Bone marrow (tissue), 2 donors: ENCODE measurements around the gene PDXK.

ENCODE experiments used
- DNase-seq, 2 donors: peaks; one replicate each; lab custom pipeline; 2025; lab: John Stamatoyannopoulos, UW

Gene PDXK

DNA sequence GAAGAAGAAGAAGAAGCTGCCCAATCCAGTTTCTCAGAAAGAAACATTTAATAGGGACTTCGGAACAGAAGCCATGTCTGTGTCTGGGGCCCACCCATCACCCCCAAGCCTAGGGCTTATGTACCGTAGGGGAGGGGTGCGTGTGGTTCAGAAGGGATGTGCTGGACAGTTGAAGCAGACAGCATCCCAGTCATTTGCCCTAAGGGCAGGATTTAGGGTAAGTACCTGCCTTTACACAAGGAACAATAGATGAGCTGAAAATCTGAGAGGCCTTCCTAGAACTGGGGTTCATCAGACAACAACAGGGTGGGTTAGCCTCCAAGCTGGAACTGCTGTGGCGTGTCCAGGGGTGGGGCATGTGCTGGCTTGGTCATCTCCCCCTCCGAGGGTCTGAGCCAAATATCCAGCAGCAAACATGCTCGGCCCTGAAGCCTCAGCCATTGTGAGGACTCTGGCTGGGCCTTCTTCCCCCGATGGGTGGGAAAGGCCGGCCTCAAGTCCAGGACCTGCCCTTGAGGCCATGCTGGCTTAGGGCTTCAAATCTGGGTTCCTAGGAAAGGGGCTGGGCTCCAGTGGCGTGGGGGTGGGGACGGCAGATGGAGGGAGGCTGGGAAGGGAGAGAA, 45.1 kb downstream of the PDXK start:
- DNase-seq = no peak

DNA sequence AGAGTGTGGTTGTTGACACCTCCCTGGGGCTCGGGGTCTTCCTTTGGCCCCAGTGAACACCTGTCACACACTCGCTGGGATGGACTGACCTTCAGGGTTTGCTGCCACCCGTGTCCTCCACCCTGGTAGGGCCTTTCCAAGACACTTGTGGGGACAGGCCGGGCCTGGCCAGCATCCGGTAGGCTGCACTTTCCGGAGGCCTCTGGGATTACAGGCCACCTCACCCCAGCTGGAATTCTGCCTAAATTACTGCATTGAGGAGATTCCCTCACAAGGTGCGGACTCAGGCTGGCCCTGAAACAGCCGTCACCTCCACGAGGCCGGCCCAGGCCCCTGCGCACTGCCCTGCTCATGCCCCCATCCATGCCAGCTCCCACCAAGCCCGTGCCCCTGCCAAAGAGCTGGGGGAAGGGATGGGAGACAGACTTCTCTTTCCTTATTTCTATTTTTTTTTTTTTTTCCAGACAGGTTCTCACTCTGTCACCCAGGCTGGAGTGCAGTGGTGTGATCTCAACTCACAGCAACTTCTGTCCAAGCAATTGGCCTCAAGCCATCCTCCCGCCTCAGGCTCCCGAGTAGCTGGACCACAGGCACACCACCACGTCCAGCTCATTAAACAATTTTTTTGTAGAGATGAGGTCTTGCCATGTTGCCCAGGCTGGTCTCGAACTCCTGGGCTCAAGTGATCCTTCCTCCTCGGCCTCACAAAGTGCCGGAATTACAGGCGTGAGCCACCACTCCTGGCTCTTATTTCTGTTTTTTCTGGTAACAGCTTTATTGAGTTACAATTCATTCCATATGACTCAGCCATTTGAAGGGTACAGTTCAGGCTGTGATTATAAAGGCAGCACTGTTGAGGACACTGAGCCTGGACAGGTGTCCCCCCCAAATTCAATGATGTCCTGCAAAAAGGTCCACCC, 45.9 kb downstream of the PDXK start:
- DNase-seq = no peak

DNA sequence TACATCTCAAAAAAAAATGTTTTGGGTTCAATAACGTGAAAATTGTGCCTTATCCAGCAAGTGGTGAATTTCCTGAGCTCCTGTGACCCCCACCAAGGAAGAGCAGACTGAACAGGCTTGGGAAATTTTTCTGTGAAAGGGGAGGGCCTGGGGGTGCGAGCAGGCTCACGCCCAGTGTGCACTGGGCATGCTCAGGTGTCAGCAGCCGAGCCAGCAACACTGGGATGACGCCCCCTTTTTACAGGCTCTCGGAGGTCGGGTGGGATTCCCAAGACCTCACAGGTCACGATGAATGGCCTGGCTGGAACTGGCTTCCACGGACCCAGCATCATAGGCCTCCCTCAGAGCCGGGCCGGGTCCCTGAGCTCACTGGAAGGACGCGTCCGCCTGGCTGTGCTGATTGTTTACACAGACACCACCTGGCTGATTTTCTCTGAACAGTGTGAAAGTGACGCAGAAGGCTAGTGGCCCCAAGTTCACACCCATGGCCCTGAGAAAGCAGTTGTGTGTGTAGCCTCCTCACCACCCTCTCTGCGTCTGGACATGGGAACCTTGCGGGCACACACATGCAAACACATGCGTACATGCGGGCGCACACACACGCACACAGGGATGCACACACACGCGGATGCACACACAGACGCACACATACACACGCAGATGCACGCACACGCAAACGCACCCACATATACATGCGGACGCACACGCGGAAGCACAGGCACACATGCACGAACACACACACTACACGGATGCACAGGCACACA, 48.0 kb downstream of the PDXK start:
- no peak for DNase-seq

DNA sequence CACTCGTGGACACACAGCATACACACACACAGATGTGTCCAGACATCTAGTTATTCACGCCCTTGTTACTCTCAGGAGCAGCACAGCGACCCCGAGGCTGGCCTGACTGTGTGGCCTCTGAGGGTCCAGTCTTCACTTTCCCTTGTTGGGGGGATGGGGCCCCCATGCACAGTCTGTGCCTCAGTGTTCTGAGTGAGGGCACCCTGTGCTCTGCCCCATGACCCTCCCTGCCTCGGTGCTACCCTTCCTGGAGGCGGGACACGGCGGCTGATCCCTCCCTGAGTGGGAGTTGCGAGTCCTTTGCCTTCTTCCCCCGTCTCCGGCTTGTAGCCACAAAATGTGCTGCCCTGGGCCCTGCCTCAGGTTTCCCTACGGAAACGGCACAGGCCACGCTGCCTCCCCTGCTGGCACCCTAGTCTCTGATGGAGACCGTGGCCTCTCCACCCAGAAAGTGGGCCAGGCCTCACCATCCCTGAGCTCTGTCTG, 48.6 kb downstream of the PDXK start:
- no peak for DNase-seq

DNA sequence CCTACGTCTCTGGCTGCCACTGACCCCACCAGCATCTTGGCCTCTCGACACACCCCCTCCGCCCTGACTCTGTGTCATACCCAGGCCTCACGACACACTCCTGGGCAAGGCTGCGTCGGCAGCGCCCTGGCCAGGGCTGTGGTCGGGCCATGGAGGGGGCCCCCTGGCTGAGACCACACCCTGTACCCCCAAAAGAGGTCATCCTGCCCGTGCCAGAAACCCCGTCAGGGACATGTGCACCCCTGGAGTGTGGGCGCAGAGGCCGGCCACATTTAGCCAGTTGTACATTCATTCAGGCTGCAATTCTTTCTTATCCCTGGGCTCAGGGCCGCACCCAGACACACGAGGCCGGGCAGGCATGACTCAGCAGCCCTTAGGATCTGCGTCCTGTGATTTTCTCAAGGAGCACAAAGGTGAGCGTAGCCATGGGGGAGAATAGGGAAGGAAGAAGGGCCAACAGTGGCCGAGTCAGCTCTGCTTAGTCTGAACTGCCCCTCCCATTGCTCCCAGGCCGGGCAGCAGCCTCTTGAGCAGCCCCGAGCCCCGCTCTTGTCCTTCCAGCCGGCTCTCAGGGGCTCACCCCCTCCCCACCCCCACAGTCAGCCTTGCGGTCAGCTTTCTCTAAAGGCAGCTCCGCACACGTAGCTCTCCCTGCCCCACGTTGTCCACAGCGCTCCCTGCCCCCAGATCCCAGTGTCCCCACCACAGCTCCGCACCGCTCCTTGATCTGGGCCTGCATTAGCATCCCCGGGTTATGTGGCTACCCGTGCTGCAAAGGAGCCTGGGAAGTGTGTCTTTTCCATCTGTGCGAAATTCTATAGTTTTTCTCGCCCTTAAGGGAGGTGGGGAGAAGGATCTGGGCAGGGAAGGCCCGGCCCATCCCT, 49.3 kb downstream of the PDXK start:
- peak in 1 of 2 donors; percentile 17 for DNase-seq

DNA sequence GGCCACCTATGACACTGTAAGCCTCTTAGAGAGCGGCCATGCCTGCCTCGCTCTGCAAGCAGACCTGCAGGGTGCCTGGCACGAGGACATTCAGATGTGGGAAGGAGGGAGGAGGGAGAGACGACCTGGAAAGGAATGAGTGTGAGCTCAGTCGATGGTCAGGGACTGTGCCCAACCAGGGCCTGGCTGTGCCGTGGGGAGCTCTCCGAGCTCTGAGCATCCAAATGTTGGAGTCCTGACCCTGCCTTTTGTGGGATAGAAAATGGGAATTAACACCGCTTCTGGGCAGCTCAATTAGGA, 49.9 kb downstream of the PDXK start:
- no peak for DNase-seq

DNA sequence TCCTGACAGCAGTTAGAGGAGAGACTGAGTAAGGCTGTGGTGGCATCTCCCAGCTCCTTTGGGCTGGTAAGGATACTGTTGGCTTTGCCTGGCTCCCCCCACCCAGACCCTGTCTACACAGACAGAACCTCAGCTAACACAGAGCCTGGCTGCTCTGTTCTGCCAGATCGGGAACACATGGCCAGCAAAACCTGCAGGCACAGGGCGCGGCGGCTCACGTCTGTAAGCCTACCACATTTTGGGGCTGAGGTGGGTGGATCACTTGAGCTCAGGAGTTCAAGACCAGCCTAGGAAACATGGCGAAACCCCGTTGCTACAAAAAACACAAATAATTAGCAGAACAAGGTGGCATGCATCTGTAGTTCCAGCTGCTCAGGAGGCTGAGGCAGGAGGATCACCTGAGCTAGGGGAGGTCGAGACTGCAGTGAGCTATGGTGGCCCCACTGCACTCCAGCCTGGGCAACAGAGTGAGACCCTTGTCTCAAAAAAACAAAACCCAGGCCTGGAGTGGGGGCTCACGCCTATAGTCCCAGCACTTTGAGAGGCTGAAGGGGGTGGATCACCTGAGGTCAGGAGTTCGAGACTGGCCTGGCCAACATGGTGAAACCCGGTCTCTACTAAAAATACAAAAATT, 50.5 kb downstream of the PDXK start:
- DNase-seq = no peak

DNA sequence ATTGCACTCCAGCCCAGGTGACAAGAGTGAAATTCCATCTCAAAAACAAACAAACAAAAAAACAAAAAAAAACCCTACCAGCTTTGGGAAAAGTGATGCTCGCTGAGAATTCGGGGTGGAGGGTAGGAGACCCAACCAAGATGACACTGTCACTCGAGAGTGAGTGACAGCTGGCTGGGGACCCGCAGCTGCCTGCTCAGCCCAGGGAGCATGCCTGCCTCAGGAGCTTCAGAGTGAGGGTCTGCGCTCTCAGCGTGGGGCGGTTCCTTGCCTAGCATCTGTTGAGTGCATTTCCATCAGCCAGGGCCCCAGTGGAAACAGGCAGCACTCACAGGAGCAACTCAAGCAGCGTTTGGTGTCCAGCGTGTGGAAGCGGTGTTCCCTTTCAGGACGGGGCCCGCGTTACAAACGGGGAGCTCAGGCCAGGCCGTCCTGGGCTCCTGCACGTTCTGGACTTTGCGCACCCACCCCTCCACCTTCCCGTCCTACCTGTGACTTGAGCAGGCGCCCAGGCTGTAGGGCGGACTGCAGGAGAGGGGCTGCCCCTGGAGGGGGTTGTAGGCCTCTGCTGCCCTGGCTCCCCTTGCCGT, 51.2 kb downstream of the PDXK start:
- DNase-seq = no peak

DNA sequence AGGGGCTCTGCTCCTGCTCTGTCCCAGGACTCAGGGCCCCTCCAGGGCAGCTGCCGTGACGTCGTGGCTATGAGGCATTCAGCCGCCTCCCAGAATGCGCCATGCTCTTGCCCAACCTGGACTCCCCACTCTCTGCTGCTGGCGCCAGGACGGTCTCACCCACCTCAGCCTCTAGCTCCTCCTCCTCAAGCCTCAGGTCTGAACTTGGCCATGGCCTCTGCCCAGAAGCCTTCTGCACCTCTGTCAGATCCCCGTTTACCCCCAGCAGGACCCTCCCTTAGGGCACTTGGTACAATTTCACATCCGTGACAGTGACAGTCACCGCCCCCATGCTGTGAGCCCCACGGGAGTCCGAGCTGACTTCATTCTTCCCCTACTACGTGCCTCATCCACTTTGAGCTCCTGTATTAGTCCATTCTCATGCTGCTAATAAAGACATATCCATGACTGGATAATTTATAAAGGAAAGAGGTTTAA, 52.3 kb downstream of the PDXK start:
- DNase-seq = no peak

DNA sequence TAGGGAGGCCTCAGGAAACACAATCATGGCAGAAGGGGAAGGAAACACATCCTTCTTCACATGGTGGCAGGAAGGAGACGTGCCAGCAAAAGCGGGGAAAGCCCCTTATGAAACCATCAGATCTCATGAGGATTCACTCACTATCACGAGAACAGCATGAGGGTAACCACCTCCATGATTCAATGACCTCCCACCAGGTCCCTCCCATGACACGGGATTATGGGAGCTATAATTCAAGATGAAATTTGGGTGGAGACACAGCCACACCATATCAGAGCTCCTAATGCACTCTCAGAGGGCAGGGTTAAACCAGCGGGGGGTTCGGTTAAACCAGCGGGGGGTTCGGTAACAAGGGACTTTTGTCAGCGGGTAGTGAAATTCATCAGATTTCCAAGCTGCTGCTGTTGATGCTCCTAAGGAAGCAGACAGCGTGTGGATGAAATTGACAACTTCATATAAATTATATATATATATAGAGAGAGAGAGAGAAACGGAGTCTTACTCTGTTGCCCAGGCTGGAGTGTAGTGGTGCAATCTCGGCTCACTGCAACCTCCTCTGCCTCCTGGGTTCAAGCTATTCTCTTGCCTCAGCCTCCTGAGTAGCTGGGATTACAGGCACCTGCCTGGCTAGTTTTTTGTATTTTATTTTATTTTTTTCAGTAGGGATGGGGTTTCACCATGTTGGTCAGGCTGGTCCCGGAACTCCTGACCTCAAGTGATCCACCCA, 52.9 kb downstream of the PDXK start:
- peak in 1 of 2 donors; percentile 35 for DNase-seq

DNA sequence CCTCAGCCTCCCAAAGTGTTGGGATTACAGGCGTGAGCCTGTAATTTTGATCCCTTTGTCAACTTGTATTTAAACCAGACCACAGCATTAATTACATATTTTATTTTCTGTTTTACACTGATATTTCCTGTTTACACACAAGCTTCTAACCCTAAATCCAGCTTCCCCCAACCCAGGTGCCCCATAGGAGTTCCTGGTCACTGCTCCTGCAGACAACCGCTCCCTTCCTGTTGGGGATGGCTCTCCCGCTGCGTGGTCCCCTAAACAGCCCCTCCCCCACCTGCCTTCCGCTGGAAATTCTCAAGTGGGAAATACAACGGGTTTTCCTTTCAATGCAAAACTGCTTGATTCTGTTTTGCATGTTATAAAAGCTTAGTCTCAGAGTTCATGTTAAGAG, 53.5 kb downstream of the PDXK start:
- DNase-seq = no peak

DNA sequence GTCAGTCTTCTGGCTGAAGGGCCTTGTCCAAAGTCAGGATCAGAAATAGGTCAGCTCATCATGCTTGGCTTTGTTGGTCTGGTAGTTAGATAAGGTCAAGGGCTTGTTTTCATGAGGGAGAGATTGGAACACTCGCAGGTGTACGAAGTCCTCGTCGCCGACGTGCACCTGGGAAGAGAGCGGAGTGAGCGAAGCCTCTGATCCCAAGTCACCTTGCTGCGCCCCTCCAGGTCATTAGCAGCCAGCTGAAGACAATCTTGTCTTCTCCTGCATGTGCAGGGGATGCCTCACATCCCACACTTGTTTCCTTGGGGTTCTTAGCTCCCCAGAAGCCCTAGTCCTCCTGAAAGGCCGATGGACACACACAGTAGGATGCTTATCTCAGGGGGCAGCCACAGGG, 55.2 kb downstream of the PDXK start:
- no peak for DNase-seq

DNA sequence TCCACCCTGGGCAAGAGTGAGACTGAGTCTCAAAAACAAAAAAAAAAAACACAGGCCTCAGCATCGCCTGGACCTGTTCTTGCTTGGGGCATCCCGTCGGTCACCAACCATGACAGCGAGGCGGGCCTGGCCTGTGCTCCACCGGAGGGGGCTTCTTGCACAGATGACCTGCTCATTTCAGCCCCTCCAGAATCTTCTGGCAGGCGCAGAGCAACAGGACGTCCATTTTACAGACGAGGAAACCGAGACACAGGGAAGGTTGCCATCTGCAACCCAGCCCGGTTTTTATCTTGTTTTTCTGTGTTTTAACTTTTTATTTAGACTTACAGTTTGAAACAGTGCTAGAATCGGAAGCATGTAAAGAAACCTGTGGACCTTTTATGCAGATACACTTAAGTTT, 56.3 kb downstream of the PDXK start:
- no peak for DNase-seq

DNA sequence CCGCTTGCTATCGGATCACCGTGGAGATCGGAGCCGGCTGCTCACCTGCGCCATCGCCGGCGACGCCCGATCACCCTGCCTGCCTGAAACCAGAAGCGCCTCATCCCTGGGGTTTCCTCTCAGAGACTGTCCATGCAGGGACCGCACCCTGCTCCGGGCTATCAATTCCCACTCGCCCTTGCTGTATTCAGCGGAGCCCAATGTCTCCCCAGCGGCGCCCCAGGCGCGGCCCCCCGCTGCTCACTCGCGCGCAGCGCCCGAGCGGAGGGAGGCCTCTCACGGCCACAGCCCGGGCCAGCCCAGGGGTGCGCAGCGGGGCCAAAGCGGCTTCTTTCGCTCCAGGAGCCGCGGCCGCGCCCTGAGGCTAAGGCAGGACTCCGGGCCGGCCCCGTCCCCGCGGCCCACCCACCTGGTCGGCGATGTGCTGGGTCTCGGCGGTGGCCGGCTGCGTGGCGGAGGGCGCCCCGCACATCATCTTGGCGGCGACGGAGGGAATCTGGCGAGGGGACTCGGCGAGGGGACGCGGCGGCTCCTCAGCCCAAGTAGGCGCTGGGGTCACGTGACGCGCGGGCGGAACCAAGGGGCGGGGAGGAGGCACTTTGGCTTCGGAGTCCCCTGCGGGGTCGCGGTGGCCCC, 57.0 kb downstream of the PDXK start, which contains the start of gene CSTB:
TSS of gene CSTB (minus strand) at position 514 of the 636 bp plus-strand sequence. CDS start at position 475, 39 bp downstream.
- DNase-seq = peak; percentile 46 to 86

DNA sequence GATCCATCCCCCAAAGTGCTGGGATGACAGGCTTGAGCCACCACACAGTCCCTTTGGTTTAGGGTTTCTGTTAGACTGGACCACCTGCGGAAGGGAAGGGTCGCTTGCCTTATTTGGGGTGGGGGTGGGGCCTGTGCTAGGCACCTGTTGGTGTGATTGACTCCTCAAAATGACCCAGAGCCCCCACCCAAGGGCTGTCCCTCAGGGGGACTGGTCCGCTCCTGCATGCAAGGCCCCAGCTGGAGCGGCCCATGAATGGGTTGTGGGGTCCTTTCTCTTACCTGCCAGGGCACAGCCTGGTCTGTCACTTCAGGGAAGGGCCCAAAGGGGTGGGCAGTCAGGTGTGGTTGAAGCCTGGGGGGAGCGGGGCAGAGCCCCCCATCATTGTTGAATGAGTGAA, 59.0 kb downstream of the PDXK start:
- no peak for DNase-seq

DNA sequence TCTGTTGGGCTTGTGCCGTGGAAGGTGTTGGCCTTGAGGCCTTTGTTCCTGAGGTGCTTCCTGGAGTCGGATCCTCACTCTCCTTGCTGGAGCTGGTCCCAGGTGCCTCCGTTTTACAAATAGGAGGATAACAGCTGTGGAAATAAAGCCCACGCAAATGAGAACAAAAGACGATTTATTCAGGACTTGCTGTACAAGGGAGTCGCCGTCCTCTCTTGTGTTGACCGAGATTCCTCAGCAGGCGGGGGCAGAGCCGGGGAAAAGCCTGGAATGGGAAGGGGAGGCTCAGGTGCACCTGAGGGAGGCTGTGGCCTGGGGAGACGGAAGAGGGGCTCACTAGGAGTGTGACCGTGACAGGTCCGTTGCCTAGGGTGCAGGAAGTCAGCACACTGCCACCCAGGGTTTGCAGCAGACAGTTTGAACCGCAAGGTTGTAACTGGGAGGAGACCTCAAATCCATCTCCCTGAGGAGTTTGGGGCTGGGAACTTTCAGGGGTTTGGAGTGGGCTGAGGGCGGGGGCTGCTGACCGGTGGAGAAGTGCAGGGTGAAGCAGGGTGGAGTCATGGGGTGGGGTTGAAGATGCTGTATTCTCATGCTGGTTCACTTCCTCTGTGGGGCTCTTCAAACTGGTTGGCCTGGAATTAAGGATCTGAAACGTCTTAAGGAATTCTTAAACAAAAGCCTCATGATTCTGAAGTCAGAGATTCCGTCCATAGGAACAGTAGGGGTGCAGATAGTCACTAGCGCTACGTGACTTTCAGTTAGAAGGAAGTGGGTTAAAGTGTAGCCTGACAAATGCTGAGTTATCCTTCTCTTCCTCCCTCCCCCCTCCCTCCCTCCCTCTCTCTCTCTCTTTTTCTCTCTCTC, 59.8 kb downstream of the PDXK start:
- DNase-seq = no peak

DNA sequence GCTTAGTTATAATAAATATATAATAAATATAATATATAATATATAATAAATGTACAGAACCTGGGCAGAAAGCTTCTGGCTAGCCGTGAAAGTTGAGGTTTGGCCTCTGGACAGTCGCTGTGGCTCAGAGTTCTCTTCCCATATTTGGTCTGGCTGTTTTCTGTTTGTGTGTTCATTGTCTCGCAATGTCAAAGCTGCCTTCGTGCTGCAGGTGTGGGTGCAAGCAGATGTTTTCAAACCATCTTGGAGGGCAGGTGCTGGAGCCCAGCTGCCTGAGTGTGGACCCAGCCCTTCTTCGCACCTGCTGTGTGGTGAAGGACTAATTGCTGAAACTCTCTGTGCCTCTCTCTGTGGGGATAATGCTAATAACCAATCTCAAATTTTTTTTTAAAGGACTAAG, 60.7 kb downstream of the PDXK start:
- no peak for DNase-seq

DNA sequence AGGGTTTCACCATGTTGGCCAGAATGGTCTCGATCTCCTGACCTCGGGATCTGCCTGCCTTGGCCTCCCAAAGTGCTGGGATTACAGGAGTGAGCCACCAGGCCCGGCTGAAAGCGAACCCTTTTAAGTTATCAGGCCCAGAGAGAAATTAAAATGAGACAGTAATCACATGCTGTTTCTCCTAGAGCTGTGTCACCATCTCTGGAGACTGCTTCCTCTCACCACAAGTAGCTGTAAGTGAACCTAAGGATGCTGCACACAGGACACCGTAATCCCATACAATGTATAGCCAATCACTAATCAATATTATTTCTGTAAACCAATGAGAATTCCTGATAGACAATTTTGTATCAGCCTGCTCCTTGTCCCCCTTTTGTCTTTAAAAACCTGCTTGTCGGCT, 62.9 kb downstream of the PDXK start:
- DNase-seq = no peak
